ENCODE results near the gene MYO10.
"Not testable (repeated sequence)": the region's sequence is repeated elsewhere in the genome, so short reads cannot be mapped to it uniquely, and the experiment has no call there.

The MYO10 gene

DNA sequence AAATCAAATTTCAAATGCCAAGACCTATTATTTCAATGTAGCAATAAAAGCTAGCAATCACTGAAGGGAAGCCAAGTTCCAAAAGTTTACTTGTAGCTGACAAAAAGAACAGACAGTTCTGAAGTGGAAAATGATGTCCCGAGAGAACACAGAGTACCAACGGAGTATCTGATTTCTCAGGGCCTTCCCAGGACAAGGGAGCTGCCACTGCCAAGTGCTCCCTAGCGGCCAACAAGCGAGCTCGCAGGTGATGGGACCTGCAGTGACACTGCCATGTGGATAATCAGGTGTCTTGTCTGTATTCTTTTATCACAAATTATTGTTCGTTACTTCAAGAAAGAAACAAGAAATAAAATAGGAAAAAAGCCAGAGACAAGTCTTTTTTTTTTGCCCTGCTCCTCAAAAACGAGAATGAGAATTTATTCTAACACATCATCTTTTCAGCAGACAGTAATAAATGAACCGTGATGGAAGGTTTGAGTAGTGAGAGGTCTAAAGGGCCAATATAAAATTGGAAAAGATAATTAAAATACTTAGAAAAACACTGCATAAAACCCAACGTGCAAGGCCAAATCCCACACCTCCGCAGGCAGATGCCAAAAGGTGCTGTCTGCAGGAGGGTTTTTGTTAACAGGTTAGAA, 159.4 kb downstream of the MYO10 start:
- no peak for DNase-seq

DNA sequence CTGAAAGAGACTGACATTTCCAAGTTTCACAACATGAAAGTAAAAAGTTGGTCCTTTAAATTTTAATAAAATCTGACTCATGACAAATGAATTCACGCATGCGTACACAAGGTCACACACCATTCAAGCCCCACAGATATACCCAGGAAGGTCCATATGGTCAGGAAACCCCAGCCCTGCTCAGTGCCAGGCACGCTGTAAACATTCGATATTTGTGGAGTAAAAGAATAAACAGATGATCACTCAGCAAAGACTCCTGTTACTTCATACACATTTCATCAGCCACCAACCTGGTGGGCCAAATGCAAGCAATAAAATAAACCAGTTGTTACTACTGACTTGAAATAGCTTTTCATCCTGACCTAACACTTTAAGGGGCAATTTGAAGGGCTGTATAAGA, 161.3 kb downstream of the MYO10 start:
- no peak for DNase-seq

DNA sequence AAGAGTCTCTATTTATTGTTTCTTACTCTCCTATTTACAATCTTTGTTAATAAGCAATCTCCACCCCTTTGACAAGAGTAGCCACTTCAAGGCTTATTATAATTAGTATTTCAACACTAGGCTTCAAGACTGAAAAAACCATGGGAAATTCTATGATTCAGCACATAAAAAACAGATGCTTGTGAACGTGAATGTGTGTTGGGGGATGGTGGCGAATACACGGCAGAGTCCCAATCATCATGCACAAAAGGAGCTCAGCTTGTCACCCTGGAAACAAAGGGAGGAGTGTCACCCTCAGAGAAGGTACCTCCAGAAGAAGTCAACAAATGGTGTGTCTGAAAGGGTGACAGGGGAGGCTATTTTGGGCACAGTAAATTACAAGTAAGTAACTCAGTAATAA, 162.1 kb downstream of the MYO10 start:
- no peak for DNase-seq

DNA sequence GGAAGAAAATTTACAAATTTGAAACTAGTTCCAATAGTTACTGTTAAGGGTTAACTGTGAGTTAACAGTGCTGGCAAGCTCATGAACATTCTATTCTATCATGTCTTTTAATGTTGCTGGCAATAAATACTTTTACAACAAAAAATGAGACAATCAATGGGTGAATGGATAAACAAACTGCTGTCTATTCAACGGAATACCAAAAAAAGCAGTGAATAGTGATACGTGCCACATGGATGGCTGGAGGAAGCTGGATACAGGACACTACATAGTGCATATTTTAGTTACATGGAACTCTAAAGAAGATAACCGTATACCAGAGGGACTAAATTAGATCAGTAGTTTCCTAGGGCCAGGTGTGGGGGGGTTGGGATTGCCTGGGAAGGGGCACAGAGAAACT, 163.5 kb downstream of the MYO10 start:
- DNase-seq, result no peak

DNA sequence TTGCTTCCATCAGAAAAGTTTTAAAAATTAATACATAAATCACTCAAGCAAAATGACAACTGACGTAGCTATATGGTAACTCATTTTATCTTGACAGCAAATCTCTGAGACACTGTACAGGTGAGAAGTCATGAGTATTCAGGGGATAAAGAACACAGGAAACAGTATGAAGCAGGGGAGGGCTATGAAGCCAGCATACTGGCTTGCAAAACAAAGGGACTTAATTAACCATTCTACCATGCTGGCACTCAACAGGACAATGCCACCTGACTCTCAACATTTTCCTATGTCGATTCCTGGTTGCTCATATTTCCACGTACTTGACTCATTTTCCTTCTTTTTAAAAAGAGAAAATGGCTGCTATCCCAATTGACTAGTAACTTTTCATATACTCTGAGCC, 167.9 kb downstream of the MYO10 start:
- no peak for DNase-seq

DNA sequence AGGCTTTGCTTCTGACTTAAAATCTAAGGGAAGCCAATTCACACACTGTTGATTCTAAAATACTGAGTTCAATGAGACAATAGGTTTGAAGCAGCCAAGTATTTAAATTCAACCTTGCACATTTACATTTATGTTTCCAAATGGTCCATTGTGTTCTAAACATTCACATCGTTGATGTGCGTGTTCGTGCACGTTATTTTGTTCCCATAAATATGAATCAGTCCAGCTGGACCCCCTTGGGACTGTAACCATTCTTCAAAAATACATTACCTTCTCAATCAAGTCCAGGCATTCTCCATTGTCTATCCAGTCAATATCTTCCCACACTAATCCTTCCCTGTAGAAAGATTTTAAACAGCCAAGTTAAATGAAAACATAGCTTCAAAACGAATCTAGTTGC, 172.9 kb downstream of the MYO10 start:
- DNase-seq, result no peak

DNA sequence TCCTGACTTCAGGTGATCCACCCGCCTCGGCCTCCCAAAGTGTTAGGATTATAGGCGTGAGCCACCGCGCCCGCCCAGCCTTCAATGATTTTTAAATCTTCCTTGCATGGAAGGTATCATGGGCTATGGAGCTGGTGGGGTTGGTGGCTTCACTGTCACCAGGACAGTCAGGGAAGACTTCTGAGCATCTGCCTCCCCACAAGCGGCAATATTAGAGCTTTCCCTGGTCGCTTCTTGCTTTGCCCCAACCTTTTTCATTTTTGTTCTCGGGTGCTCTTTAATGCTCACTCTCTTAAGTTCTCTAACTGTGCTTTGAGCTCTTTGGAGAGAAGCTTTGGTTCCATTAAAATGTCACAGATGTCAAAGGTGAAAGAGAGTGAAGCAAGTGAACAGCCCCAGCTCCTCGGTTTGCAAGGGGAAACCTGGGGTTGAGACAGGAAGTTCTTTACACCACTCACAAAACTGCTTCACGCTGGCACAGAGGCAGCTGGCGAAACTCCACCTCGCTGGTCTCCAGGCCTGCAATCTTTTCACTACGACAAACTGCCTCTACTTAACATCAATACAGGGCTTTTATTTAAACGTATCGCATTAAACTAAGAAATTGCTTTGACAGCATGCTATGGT, 176.8 kb downstream of the MYO10 start:
- DNase-seq, result no peak

DNA sequence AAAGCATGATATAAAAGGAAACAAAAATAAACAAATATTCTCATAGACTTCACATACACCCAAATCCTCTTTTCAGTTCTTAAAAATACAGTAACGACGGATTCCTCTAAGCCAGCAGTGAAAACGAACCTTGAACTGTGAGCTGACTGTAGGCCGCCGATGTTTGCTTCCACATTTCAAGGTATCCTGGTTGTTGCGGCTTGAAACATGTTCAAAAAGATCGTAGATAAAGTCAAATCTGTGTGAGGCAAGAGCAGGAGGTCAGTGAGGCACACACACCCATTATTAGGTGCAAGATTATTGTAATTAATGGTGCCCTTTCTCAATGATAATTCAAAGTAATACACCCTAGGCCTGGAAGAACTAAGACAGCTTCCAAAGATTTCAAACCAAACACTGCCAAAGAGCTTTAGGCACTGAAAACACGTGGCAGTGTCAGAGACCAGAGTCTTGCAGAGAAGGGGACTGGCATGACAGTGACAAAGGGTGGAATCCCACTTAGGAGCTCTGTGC, 178.0 kb downstream of the MYO10 start:
- no peak for DNase-seq

DNA sequence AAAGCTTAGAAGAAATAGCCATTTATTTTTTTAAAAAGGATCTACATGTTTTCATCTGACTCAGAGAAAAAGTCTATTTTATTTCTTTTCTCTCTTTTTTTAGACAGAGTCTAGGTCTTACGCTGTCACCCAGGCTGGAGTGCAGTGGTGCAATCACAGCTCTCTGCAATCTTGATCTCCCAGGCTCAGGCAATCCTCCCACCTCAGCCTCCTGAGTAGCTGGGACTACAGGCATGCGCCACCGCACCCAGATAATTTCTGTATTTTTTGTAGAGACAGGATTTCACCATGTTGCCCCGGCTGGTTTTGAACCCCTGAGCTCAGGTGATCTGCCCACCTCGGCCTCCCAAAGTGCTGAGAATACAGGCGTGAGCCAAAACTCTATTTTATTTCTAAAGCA, 178.5 kb downstream of the MYO10 start:
- not testable (repeated sequence) for DNase-seq

DNA sequence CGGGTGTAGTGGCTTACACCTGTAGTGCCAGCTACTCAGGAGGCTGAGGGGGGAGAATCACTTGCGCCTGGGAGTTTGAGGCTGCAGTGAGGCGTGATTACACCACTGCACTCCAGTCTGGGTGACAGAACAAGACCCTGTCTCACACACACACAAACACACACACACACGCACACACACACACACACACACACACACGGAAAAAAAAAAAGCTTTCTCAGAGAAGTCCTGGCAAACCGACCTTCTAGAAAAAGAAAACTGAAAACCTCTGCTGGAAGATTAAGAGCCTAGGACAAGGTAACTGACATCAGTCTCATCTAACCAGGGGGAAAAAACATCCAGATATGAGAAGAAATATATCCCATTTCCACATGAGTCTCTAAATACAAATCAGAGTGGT, 178.9 kb downstream of the MYO10 start:
- DNase-seq, result no peak

DNA sequence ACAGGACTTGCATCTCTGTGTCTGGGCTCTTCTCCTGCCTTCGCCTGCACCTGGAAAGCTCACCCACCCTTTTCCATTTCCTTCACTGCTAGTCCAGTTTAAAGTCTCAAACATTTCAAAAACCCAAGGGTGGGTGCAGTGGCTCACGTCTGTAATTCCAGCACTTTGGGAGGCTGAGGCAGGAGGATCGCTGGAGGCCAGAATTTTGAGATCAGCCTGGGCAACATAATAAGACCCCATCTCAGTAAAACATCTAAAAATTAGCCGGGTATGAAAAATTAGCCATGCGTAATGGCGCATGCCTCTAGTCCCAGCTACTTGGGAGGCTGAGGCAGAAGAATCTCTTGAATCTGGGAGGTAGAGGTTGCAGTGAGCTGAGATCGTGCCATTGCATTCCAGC, 179.4 kb downstream of the MYO10 start:
- DNase-seq, result no peak

DNA sequence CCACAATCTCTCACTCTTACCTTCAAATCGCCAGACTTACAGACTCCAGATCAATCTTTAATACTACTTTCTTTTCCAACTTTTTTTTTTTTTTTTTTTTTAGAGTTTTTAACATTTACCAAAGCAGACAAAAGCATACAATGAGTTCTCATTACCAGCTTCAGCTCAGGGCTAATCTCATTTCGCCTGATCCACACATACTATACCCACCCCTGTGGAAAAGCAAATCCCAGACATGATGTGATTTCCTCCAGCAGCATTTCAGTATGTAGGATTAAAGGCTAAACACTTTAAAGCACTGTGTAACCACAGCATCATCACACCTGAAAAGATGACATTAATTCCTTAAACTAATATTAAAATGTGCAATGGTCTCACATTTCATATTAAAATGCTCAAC, 180.4 kb downstream of the MYO10 start:
- no peak for DNase-seq

DNA sequence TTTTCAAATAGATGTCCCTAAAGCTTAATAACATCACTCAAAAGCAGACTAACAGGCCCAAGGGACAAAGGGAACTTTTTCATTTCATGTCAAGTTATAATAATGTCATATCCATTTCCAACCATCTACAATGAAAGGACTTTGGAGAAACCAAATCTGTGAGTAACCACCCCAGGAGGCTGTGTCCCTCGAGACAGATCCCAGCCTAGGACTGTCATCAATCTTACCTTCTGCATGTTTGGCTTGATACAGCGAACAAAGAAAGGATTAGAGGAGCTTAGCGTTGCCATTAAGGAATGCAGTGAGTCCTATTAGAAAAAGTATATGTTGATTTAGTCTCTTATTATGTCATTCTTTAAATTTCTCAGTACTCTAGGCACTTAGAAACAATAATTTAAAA, 181.5 kb downstream of the MYO10 start:
- DNase-seq, result no peak

DNA sequence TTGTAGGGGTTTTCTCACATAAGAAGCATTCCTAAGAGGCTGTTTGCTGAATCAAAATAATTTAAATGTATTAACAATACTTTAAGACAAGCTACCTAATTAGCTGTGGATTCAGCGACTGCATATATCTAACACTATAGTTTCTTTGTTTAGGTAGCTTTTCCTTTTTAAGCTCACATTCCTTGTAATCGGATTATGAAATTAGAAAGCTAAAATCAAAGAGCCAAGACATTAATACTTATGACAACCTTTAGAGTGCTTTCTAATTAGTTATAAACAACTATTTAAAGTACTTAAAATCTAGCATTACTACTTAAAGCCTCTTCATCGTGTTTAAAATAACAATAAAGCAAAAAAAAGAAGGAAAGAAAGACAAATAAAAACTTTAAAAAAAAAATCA, 182.0 kb downstream of the MYO10 start:
- no peak for DNase-seq

DNA sequence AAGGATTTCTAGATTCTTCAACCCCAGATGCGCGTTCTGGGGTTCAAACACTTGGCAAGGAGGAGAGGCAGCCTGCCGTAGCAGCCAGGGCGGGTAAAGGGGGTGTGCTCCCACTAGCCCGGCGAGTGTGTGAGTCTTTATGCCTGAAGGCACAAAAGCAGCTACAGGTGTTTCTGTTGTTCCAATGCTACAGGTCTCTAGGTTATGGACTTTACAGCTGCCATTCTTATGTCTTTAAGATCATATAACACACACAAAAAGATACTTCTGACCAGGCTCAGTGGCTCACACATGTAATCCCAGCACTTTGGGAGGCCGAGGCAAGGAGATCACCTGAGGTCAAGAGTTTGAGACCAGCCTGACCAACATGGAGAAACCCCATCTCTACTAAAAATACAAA, 185.6 kb downstream of the MYO10 start:
- no peak for DNase-seq

DNA sequence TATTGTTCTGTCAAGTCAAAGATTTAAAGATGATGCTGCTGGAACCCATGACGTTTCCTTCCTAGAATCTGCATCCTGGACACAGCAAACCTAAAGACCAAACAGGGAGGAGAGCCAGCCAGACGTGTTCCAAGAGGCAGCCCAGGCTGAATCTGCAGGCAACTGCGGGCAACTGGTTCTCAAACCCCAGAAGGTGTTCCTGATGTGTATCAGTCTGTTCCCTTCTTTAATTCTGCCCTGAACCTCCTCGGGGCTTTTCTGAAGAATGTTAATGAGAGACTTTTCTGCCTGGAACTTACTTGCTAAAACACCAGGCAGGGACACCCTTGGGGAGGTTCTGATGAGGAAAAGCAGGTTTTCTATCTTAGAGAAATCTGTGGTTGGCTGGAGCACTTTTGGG, 186.5 kb downstream of the MYO10 start:
- DNase-seq, result no peak

DNA sequence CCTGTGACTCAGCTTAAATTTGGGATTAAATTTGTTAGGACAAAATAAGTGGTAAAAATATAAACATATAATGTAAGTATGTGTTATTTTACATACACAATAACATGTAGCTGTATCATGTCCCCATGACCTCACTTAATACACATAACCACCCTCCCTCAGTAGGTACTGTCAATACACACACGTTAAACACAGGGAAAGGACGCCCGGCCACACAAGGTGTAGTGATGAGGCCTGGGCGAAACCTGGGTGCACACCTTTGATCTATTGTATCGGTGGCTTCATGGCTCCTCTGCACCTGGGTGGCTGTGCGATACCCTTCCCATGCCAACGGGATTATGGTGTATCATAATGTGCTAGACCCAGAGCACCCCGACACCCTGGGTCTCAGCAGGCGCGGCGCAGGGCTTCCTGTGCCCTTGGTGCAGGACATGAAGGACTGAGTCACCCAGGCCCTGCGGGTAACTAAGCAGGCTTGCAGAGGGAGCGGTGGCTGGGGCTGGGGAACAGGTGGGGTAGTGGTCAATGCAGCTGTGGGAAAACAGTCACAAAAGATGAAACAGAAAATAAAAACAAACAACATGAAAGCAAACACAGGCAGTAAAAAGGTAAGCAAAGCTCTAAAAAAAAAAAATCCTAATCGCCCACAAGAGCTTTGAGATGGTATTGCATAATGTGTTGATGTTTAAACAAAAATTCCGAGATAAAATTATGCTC, 191.8 kb downstream of the MYO10 start:
- DNase-seq, result no peak

DNA sequence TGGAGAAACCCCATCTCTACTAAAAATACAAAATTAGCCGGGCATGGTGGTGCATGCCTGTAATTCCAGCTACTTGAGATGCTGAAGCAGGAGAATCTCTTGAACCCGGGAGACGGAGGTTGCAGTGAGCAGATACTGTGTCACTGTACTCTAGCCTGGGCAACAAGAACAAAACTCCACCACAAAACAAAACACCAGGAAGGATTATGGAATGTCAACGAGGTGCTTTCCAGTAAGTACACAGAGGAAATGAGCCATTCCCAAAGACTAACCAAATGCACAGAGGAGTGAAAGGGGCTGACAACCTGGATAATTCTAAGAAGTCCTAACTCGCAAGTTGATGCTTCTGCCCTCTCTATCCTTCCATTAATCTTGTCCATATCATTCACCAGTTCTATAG, 193.2 kb downstream of the MYO10 start:
- DNase-seq, result no peak

DNA sequence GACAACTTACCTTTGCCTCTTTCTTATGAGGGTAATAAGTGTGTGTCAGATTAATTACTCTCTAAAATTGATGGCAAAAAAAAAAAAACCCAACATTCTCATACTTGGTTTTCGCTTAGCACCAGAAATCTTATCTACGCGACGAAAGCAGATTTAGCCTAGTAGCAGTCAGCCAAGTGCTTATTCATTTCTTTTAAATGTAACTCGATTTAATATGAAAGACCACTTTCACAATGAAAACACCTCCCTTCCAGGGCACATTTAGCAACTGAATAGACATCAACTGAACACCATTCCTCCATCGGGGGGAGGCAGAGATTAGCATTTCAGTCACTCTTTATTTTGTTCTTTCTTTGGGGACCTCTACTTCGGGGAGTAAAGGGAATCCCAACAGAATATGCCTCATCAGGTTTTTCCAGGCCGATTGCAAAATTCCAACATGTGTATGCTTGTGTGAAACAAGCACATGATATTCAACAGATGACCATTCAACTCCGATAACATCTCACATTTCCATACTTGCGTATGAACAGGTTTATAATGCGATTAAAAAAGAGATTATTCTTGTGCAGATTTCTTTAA, 195.2 kb downstream of the MYO10 start:
- no peak for DNase-seq

DNA sequence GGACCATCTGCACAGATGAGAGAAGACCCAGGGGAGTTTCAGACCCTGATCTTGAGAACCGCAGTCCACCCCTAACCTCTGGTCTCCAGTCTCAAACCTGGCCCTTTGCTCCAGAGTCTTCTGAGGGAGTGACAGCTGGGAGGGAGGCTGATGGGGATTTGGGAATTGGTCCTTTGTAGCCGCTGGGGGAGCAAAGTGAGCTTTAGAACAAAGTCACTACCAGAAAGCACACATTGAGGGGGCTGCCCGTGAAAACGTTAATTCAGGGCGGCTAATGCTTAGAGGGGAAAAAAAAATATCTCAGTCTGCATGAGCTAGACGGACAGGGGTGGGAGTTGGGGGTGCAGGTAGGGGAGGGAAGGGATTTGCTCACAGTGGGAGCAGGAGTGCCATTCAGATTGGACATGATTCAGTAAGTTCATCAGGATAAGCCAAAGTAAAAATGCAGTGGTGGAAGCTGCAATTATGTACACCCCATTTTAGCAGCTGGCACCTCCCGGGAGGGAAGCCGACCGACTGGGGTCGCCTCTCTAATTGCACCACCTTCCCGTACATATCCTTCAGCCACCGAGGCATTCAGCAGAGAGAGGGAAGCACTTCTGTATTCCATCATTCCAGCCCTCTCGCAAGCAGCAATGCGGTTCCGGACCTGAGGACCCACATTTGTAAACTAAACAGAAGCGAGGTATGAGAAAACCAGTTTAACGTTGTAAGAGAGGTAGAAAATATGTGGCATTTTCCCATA, 195.8 kb downstream of the MYO10 start:
- no peak for DNase-seq

DNA sequence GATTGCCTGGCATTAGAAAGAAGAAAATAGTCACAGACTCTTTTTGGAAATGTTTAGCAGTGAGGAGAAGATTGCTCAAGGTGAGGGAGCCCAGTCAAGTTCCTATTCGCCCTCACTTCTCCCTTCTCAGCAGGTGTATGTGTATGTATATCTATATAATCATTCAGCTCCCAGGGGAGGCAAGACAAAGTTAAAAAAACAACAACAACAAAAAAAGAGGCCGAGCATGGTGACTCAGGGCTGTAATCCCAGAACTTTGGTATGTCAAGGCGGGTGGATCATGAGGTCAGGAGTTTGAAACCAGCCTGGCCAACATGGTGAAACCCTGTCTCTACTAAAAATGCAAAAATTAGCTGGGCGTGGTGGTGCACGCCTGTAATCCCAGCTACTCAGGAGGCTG, 197.7 kb downstream of the MYO10 start:
- DNase-seq, result not testable (repeated sequence)

DNA sequence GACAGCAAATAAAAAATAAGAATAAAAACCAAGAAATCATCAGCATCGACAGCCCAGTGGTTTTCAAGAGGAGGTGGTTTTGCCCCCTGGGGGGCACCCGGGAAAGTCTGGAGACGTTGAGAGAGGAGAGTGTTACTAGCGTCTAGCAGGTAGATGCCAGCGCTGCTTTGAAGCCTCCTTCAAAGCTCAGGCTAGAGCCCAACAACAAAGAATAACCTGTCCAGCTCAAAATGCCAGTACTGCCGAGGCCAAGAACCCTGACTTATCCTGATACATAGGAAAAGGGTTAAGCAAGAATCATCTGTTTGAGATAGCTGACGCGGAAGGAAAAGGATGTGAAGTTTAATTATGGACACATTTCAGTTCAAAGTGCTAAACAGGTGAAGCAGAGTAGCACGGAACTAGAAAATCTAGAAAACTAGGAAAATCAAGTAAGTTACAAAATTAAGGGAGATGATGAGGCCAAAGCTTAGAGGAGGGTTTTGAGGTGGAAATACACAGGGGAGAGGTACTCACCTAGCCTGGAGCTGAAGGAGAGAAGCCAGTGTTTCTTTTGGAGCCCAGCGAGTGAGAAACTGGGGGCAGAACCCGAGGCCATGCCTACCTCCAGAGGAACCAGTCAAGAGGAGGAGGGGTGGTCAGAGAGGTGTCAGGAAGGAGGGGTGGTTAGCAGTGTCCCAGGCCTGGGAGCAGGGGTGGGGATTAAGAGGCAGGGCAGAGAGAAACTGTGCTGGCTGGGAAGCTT, 198.3 kb downstream of the MYO10 start:
- no peak for DNase-seq

DNA sequence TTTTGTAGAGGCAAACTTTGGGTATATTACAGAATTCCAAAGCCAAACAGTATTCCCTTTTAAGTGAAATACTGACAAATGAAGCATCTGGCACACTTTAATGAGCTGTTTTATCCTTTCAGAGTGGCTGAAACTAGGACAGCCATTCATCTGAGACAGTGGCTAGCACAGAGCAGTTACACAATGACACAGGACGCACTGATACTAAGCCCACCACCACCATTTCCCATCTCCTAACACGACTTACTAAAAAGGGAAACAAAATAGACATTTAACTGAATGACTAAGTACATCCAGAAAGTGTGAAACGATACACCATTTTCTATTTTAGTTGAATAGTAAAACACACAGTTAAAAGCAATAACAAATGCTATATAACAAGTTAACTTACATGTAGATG, 198.9 kb downstream of the MYO10 start:
- no peak for DNase-seq
